ENCODE data around the gene UIMC1. TPM values are rescaled to one million over a fixed set of nuclear protein-coding genes. Genes with fewer than 3 reads are reported as not detected.
"Not testable (repeated sequence)": the region's sequence is repeated elsewhere in the genome, so short reads cannot be mapped to it uniquely, and the experiment has no call there.

UIMC1 gene
- total RNA-seq, 1 experiment from 2014 or later = 14.9 TPM

DNA sequence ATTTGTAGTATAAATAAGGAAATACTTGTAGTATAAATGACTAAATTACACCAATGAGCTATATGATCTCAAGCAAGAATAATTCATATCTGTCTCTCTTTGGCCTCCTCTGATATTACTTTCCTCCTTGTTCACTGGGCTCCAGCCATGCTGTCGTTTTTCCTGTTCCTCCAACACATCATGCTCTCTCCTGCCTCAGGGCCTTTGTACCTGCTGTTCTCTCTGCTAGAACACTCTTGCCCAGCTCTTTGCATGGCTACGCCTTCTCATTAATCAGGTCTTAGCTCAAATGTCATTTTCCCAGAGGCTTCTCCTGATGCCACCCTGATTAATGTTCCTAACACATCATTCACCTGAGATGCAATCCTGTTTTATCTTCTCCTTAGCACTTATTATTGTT is 13.5 kb upstream of the UIMC1 start:
- in situ Hi-C loops (cut with HindIII; ENCODE audit: low pct_unique_long_range_greater_than_20kb, low sequenced_read_pairs) = no loop called here
- DNase-seq (ENCODE audit: low read depth, low spot score) = no peak

DNA sequence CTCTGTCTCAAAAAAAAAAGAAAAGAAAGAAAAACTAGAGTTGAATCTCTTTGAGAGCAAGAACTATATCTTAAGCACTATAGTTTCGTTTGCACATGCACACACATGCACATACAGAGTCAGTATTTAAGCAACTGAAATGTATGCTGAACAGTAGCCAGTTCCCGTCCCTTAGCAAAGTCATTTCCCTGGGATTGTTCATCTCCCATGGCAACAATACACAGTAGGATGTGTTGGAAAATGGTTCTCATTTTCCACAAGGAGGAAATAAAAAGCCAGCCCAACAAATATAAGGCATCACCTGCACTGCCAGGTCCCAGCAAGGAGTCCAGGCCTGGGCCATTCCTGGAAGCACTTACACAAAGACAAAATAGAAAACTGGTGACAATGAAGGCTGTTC is 11.8 kb upstream of the UIMC1 start:
- in situ Hi-C loops (cut with HindIII; ENCODE audit: low pct_unique_long_range_greater_than_20kb, low sequenced_read_pairs) = no loop called here
- DNase-seq (ENCODE audit: low read depth, low spot score) = no peak

DNA sequence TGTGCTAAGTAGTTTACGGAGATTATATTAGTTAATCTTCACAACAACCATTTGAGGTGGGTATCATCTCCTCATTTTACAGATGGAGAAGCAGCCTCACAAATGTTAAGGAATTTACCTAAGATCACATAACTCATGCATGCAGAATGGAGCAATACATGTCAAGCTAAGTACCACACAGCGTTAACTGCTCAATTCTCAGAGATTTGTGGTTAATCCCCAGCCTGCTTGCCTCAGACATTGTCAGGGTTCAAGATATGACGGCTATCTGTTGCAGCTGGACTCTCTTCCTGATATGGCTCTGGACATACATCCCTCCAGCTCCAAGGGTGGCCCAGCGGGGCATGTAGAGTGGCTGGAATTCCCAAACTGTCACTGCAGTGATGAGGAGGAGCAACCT is 8.6 kb upstream of the UIMC1 start:
- in situ Hi-C loops (cut with HindIII; ENCODE audit: low pct_unique_long_range_greater_than_20kb, low sequenced_read_pairs) = no loop called here
- no peak for DNase-seq (ENCODE audit: low read depth, low spot score)

DNA sequence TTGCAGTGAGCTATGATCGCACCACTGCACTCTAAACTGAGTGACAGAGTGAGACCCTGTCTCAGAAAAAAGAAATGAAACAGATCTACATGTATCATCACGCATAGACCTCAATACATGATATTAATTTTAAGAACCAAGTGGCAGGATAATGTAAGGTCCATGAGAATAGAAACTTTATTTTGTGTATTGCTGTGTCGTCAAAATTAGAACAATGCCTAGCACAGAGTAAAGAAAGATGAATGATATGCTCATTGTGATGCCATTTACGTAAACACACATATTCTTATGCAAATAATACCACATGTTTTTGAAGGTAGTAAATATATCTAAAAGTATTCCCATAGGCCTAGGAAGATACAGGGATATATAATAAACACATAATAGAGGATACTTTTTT is 3.6 kb upstream of the UIMC1 start:
- DNase-seq (ENCODE audit: low read depth, low spot score) = no peak
- in situ Hi-C loops (cut with HindIII; ENCODE audit: low pct_unique_long_range_greater_than_20kb, low sequenced_read_pairs) = no loop called here

DNA sequence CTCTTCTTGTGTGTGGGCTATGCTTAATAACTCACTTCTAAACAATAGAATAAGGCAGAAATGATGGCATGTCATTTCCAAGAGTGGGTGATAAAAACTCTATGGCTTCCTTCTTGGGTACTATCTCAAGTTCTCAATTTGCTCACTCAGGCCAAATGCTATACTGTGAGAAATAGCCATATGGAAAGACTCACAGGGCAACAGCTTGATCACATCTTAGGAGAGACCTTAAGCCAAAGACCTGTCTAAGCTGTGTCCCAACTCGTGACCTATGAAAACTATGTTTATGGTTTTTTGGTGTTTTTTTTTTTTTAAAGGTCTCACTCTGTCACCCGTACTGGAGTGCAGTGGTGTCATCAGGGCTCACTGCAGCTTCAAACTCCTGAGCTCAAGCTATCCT is 2.1 kb upstream of the UIMC1 start:
- no peak for DNase-seq (ENCODE audit: low read depth, low spot score)
- in situ Hi-C loops (cut with HindIII; ENCODE audit: low pct_unique_long_range_greater_than_20kb, low sequenced_read_pairs) = no loop called here

DNA sequence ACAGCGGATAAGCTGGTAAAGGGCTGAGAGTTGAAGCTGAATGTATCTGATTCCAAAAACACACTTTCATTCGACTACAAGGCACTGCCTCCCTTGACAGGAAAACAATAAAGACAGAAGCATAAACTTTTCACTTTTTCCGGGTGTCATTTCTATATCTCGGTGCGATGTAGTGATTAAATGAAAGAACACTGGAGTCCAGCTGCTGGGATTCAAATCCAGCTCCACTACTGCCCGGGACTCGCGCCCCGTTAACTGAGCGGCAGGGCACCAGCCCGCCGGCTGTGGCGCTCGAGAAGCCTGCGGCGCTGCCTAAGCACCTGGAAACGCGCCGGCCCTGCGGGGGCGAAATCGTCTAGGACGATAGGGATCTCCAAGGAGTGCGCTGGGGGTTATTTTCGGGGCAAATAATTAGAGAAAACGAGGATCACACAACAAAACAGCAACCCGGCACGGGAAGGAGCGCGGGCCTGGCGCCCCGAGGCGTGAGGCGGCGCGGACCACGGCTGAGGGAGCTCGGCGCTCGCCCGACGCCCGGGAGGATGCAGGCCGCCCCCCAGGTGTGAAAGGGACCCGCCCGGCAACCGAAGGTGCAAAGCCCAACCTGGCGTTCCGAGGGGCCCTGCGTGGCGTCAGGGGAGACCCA is 837 bp downstream of the UIMC1 start:
- DNase-seq (ENCODE audit: low read depth, low spot score) = peak; percentile 26
- in situ Hi-C loops (cut with HindIII; ENCODE audit: low pct_unique_long_range_greater_than_20kb, low sequenced_read_pairs) = no loop called here

DNA sequence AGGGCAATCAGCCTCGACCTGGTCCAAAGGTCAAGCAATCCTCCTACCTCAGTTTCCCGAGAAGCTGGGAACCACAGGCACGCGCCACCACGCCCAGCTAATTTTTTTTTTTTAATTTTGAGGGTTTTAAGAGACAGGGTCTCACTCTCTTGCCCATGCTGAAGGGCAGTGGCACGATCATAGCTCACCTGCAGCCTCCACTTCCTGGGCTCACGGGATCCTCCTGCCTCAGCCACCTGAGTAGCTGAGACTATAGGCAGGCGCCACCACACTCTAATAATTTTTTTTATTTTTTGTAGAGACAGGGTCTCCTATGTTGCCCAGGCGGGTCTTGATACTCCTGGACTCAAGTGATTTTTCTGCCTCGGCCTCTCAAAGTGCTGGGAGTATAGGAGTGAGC is 1.6 kb downstream of the UIMC1 start:
- in situ Hi-C loops (cut with HindIII; ENCODE audit: low pct_unique_long_range_greater_than_20kb, low sequenced_read_pairs) = no loop called here
- DNase-seq (ENCODE audit: low read depth, low spot score) = no peak

DNA sequence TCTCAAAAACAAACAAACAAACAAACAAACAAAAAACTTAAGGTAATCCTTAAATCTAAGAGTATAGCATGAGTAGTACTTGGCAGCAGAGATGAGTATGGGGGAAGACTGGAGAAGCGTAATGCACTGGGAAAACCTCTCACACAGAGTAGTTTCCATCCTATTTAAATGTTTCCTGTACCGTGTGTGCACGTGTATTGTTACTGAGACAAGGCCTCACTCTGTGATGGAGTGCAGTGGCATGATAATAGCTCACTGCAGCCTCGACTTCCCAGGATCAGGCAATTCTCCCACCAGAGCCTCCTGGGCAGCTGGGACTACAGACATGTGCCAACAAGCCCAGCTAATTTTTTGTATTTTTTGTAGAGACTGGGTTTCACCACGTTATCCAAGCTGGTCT is 2.9 kb downstream of the UIMC1 start:
- in situ Hi-C loops (cut with HindIII; ENCODE audit: low pct_unique_long_range_greater_than_20kb, low sequenced_read_pairs) = no loop called here
- DNase-seq (ENCODE audit: low read depth, low spot score) = no peak

DNA sequence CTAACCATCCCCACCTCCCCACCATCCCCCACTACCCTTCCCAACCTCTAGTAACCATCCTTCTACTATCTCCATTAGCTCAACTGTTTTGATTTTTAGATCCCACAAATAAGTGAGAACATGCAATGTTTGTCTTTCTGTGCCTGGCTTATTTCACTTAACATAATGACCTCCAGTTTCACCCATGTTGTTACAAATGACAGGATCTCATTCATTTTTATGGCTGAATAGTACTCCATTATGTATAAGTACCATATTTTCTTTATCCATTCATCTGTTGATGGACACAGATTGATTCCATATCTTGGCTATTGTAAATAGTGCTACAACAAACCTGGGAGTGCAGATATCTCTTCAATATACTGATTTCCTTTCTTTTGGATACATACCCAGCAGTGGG is 7.1 kb downstream of the UIMC1 start:
- in situ Hi-C loops (cut with HindIII; ENCODE audit: low pct_unique_long_range_greater_than_20kb, low sequenced_read_pairs); DNase-seq (ENCODE audit: low read depth, low spot score): not testable (repeated sequence)

DNA sequence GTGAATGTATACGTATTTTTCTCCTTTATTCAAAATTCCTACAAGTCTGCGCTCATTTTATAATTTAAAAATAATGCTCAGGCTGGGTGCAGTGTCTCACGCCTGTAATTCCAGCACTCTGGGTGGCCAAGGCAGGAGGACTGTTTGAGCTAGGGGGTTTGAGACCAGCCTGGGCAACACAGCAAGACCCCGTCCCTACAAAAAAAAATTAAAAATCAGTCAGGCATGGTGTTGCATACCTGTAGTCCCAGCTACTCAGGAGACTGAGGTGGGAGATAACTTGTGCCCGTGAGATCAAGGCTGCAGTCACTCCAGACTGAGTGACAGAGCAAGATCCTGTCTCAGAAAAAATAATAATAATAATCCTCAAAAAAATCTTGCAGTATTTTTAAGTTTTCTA is 7.8 kb downstream of the UIMC1 start:
- DNase-seq (ENCODE audit: low read depth, low spot score) = no peak
- in situ Hi-C loops (cut with HindIII; ENCODE audit: low pct_unique_long_range_greater_than_20kb, low sequenced_read_pairs) = no loop called here

DNA sequence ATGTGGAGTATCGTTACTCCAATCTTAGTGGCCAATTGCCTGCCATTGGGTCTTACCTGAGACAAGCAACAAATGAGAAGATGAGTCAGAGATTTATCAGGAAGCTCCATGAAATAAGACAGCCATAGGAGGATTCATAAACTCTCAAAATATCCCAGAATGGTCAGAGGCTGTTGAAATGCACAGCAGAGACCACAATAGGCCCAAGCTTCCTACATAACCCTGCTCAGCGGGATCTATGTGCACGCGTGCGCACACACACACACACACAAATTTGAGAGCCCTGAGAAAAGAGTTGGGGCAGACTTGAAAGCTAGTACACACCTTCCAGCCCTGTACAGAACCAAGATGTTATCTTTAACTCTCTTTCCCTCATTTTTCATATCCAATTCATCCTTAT is 9.8 kb downstream of the UIMC1 start:
- DNase-seq (ENCODE audit: low read depth, low spot score) = no peak
- in situ Hi-C loops (cut with HindIII; ENCODE audit: low pct_unique_long_range_greater_than_20kb, low sequenced_read_pairs) = no loop called here

DNA sequence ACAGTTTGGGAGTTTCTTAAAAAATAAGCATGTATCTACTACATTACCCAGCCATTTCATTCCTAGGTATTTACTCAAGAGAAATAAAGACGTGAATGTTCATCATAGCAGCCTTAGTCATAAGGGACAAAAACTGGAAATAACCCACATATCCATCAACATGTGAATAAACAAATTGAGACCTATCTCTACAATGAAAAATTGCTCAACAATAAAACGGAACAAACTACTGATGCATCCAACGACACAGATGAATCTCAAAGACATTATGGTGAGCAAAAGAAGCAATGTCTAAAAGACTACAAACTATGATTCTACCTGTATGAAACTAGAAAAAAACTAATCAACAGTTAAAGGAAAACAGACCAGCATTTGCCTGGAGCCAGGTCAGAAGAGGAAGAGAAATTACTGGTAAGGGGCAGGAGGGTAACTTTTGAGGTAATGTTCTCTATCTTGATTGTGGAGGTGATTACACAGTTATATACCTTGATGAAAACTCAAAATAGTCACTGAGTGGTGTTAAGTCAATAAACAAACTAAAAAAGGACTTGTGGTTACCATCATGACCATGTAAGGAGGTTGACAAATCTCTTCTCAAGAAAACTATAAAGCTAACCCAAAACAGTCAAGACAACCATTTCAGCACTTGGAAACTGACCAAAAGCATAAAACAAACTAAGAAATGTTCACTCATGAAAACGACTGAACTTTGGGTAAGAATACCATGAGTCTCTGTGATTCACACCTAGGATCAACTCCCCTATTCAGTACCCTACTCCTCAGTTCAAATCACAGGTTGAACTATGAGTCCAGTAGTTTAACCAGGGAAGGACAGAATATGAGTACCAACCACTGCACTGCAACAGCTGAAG is 10.4 kb downstream of the UIMC1 start:
- in situ Hi-C loops (cut with HindIII; ENCODE audit: low pct_unique_long_range_greater_than_20kb, low sequenced_read_pairs) = no loop called here
- DNase-seq (ENCODE audit: low read depth, low spot score) = no peak

DNA sequence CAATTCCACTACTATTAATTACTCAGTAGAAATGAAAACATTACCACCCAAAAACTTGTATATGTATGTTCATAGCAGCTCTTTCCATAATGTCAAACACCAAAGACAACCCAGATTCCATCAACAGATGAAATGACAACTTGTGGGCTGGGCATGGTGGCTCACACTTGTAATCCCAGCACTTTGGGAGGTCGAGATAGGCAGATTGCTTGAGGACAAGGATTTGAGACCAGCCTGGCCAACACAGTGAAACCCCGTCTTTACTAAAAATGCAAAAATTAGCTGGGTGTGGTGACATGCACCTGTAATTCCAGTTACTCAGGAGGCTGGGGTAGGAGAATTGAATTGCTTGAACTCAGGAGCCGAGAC is 11.5 kb downstream of the UIMC1 start:
- in situ Hi-C loops (cut with HindIII; ENCODE audit: low pct_unique_long_range_greater_than_20kb, low sequenced_read_pairs) = no loop called here
- DNase-seq (ENCODE audit: low read depth, low spot score) = no peak

DNA sequence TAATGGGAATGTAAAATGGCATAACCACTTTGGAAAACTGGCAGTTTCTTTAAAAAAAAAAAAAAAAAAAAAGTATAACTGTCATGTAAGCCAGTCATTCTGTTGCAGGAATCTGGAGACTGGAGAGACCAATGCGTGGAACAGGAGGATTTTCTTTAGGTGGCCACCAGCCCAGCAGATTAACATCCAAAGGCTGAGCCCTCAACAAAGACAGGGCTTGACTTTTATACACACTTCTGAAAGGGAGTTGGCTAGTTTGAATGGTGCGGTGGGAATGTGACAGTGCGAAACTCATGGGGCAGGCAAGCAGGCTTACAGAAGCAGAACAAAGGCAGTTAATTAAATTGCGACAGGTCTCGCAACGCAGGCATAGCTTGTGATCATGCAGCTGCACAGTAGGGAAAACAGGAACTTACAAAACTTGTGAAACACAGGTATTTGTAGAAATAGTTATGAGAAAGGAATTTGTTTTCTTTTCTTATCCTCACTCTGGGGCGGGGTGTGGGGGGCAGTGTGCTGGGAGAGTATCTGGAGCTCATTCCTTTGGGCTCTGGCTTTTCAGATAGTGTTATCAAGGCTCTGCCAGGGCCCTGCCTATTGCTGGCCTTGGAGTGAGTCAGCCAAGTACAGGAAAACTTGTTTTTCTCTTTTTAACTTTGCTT is 12.0 kb downstream of the UIMC1 start:
- in situ Hi-C loops (cut with HindIII; ENCODE audit: low pct_unique_long_range_greater_than_20kb, low sequenced_read_pairs) = no loop called here
- no peak for DNase-seq (ENCODE audit: low read depth, low spot score)

DNA sequence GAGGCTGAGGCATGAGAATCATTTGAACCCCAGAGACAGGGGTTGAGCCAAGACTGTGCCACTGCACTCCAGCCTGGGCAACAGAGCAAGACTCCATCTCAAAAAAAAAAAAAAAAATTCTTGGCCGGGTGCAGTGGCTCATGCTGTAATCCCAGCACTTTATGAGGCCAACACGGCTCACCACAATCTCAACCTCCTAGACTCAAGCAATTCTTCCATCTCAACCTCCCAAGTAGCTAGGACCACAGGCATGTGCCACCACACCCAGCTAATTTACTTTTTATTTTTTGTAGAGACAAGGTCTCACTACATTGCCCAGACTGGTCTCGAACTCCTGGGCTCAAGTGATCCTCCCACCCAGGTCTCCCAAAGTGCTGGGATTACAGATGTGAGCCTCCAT is 13.5 kb downstream of the UIMC1 start:
- in situ Hi-C loops (cut with HindIII; ENCODE audit: low pct_unique_long_range_greater_than_20kb, low sequenced_read_pairs) = not testable (repeated sequence)

DNA sequence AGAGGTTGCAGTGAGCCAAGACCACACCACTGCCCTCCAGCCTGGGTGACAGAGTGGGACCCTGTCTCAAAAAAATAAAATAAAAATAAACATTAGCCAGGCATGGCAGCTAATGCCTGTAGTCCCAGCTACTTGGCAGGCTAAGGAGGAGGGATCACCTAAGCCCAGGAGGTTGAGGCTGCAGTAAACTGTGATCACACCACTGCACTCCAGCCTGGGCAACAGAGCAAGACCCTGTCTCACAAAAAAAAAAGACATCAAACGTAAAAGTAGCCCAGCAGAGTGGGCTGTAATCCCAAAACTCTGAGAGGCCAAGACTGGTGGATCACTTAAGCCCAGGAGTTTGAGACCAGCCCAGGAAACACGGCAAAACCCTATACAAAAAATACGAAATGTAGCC is 19.0 kb downstream of the UIMC1 start:
- no peak for DNase-seq (ENCODE audit: low read depth, low spot score)
- in situ Hi-C loops (cut with HindIII; ENCODE audit: low pct_unique_long_range_greater_than_20kb, low sequenced_read_pairs) = no loop called here

More for the DNA sequence above, 13.5 kb downstream of the UIMC1 start:
- DNase-seq (ENCODE audit: low read depth, low spot score) = not testable (repeated sequence)

DNA sequence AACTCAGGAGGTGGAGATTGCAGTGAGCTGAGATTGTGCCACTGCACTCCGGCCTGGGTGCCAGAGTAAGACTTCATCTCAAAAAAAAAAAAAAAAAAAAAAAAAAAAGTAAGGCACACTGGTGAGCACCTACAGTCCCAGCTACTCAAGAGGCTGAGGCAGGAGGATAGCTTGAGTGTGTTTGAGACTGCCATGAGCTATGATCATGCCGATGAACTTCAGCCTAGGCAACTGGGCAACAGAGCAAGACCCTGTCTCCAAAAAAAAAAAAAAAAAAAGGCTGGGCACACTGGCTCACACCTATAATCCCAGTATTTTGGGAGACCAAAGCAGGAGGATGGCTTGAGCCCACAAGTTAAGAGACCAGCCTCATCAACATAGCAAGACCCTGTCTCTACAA is 20.3 kb downstream of the UIMC1 start:
- in situ Hi-C loops (cut with HindIII; ENCODE audit: low pct_unique_long_range_greater_than_20kb, low sequenced_read_pairs) = no loop called here
- no peak for DNase-seq (ENCODE audit: low read depth, low spot score)

DNA sequence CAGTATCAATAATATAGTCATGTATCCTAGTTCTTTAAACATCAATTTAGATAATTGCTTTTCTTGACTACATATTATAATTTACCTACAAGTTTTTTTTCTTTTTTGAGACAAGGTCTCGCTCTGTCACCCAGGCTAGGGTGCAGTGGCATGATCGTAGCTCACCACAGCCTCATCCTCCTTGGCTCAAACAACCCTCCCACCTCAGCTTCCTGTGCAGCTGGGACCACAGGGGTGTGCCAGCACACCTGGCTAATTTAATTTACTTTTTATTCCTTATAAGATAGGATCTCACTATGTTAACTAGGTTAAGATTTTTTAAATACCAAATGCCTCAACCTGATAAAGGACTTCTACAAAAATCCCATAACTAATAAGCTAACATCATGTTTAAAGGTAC is 21.1 kb downstream of the UIMC1 start:
- in situ Hi-C loops (cut with HindIII; ENCODE audit: low pct_unique_long_range_greater_than_20kb, low sequenced_read_pairs) = no loop called here
- no peak for DNase-seq (ENCODE audit: low read depth, low spot score)

DNA sequence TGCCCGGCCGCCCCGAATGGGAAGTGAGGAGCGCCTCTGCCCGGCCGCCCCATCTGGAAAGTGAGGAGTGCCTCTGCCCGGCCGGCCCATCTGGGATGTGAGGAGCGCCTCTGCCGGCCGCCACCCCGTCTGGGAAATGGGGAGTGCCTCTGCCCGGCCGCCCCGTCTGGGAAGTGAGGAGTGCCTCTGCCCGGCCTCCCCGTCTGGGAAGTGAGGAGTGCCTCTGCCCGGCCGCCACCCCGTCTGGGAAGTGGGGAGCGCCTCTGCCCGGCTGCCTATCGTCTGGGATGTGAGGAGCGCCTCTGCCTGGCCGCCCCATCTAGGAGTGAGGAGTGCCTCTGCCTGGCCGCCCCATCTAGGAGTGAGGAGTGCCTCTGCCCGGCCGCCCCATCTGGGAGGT is 22.4 kb downstream of the UIMC1 start:
- not testable (repeated sequence) for DNase-seq (ENCODE audit: low read depth, low spot score)

More for the DNA sequence above, 22.4 kb downstream of the UIMC1 start:
- in situ Hi-C loops (cut with HindIII; ENCODE audit: low pct_unique_long_range_greater_than_20kb, low sequenced_read_pairs) = not testable (repeated sequence)

Data from SK-MEL-5 (cell line).